T-helper 2 cell (primary cell): Measurements from ENCODE around the gene MALRD1.

Source experiments
- DNase-seq, 5 experiments: peaks; one replicate each; pipeline versions ENCODE4 v3.0.0 to v3.0.0-alpha.2; 2012 to 2022

MALRD1 gene

GRCh38 chr10:19385846-19386450, 337.3 kb downstream of the MALRD1 start:
- DNase-seq, result no peak

DNA sequence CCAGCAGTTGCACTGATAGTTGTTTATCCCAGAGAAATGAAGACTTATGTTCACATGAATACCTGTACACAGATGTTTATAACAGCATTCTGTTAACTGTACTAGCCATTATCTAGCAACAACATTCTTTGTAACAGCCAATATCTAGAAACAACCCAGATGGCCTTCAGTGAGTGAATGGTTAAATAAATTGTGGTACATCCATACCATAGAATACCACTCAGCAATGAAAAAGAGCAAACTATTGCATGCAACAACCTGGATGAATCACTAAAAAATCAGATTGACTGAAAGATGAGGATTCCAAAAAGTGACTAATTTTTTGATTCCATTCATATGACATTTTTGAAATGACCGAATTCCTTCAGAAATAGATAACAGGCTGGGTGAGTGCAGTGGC, 360.3 kb downstream of the MALRD1 start:
- DNase-seq, result no peak

DNA sequence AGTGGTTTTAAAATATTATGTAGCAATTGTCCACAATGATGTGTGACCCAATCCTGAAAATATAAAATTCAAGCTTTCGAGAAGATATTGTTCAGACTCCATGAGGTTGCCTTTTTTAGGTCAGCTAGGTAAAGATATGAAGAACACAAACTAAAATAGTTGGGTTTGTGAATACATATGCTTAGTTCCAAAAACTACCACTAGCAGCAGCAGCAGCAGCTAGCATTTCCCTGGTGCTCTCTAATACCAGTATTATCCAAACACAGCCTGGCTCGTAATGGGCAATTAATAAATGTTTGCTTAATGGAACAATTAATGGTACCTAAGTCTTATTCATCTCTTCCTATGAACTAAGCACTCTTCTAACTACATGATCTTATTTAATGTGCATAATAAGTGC, 362.5 kb downstream of the MALRD1 start:
- DNase-seq, result no peak

- DNase-seq, result no peak
Measured at GRCh38 chr10:19412531-19412930, 363.9 kb downstream of the MALRD1 start.

DNA sequence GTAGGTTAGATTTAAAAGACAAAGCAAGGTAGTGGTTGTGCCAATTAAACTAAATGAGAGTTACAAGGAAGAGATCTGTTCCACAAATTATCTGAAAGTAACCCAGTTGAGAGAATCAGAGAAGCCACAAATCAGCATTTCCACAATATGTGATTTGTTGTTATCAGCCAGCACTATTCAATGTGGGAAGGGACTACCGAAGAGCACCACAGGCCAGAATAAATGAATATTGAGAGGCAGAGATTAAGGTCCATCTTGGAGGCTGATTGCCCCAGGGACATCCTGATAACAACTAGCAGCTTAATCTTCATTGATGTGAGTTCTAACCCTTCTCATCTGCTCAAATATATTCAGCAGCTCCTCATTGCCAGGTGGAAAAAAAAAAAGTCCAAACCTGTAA, 367.6 kb downstream of the MALRD1 start:
- DNase-seq, result no peak

DNA sequence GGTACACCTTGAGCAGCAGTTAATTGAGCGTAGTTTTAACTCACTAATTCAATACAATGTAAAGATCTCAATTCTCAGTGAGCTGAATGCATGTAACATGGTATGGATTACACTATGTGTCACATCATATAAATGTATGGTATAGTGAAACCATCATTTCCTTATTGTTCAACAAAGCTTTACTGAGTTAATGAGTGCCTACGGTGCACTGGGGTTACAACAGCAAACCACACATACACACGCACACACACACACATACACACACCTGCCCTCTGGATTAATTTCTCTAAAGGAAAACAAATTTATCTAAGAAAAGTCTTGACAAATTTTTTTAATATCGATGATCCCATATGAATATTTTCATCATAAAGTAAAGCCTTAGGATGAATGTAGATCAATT, 369.1 kb downstream of the MALRD1 start:
- no peak for DNase-seq

DNA sequence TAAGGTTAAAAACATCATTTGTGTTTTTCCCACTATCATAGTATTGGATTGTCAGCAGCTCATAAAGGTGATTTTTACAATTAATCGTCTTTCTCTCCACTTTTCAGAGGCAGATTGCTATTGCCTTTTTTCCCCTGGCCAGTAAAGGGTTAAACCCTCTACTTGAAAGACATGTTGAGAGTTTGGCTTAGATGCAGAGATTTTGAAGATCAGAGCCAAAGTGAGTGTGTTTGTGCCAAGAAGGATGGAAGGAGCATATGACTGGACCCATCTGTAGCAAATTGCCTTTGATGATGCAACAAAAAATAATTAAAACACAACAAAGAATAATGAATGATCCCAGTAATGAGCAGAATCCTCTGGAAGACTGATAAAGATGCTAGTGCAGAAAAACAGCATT, 373.1 kb downstream of the MALRD1 start:
- DNase-seq, result no peak

DNA sequence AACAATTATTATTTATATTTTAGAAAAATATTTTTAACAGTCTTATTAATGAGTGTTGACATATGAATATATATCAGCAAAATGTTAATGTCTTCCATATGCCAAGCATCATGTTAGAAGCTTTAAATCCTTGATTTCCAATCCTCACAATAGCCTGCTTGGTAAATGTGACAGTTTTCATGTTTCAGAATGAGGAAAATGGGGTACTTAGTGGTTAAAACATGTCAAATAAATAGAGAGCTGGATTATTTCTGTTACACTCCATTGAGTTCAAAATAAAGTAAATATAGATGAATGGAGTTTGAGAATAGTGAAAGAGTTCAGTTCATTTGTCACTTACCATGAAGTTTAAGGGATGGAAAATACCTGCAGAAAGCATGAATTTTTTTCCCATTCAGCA, 377.4 kb downstream of the MALRD1 start:
- no peak for DNase-seq

DNA sequence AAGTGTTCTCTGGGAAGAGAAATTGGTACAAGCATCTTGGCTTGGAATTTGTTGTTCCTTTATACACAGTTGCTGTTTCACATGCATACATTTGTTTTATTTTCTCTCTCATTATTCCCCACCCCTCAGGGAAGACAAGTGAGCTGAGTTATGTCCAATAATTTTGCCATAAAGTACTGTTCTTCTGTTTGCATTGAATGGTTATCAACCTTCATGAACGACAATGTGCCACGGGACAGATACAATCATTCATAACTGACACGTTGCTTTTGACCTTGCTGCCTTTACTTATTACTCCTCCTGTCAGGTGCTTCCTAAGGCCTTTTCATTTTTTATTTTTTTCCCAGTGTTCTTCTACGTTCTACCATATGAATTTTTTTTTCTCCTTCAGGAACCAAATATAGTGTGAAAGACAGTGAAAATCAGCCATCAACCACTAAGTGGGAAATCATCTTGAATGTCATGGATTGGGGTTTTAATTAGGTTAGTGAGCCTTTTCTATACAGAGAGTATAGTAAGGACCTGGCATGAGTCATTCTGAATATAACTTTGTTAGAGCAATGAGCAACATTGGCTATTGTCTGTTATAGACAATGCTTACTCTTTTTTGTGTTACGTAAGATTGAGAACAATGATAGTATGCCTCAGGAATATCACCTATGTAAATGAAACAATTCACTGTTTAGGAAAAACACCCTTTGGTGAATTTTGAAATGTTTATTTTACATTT, 383.2 kb downstream of the MALRD1 start:
- DNase-seq, result no peak

- DNase-seq, result no peak
Measured at GRCh38 chr10:19449860-19450259, 401.3 kb downstream of the MALRD1 start.

DNA sequence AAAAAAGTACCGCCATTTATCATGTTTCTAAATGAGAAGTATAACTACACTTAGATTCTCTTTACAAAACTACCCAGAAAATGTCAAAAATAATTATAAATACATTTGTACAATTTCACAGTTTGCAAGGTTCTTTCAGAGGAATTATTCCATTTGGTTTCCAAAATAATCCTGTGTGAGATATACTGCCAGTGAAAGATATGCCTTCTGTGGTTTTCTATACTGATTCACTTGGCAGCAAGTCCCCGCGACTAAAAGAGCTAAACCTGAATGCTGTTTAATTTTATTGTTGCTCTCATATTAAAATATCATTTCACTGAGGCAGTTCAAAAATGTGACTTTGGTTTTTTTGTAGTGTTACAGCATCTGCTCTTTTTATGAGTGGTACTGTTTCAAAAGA, 402.8 kb downstream of the MALRD1 start:
- no peak for DNase-seq

GRCh38 chr10:19451937-19452336, 403.3 kb downstream of the MALRD1 start:
- no peak for DNase-seq

DNA sequence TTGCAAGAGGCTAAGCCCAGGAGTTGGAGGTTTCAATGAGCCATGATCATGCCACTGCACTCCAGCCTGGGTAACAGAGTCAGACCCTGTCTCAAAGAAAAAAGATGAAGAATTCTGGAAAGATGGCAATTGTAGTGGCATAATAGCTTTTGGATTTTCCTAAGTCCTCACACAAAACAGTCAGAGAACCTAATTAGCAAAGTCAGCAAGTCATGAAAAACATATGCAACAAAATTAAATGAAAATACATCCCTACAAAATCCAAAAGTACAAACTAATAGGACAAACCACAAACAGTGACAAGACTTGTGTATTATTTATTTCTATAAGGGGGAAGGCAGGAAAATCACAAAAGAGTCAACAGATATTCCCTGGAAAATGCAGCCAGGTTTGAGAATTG, 405.4 kb downstream of the MALRD1 start:
- no peak for DNase-seq

- no peak for DNase-seq
Measured at GRCh38 chr10:19461588-19461987, 413.0 kb downstream of the MALRD1 start.

DNA sequence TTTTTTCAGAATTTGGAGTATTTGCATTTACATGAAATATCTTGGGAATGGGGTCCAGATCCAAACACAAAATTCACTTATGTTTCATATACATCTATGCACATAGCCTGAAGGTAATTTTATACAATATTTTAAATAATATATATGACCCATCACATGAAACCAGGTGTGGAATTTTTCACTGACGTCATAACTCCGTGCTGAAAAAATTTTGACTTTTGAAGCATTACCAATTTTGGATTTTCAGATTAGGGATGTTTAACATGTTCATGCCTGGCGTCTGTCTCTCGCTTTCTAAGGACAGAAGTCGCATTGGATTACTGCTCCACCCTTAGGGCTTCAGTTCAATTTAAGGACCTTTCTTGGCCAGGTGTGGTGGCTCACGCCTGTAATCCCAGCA, 418.1 kb downstream of the MALRD1 start:
- DNase-seq, result no peak

GRCh38 chr10:19468413-19468812, 419.8 kb downstream of the MALRD1 start:
- no peak for DNase-seq

DNA sequence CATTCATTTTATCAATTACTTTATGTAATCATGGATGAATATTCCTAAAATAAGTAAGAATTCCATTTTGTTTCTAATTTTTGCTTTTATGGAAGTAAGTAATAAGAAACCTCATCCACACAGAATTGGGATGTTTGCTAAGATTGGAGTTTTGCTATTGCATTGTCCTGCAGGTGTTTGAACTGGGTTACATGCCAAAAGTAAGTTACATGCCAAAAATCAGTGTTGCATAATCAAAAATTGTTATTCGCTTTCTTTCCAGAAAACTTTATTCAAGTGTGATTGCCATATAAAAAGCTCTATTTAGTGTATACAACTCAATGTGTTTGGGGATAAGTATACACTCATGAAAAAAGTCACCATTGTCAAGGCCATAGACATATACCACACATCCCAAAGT, 420.9 kb downstream of the MALRD1 start:
- DNase-seq, result no peak

GRCh38 chr10:19479854-19480253, 431.3 kb downstream of the MALRD1 start:
- no peak for DNase-seq

DNA sequence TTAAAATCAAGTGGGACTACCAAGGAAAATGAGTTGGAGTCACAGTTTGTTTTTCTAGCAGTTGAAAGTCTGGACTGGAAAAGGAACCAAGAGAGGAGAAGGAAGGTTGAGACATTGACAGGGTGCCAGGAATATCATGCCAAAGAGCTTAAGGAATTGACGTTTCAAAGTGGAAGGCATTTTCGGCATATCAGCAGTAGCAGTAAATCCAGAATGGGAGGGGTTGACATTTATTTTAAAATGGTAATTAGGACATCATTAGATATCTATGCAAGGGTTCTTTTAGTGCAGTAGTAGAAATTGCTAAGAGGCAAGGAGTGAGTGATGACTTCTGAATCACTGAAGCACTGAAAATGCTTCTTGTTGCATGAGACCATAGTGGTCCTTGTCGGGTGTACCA, 431.8 kb downstream of the MALRD1 start:
- no peak for DNase-seq

- no peak for DNase-seq
Measured at GRCh38 chr10:19483421-19483820, 434.8 kb downstream of the MALRD1 start.

DNA sequence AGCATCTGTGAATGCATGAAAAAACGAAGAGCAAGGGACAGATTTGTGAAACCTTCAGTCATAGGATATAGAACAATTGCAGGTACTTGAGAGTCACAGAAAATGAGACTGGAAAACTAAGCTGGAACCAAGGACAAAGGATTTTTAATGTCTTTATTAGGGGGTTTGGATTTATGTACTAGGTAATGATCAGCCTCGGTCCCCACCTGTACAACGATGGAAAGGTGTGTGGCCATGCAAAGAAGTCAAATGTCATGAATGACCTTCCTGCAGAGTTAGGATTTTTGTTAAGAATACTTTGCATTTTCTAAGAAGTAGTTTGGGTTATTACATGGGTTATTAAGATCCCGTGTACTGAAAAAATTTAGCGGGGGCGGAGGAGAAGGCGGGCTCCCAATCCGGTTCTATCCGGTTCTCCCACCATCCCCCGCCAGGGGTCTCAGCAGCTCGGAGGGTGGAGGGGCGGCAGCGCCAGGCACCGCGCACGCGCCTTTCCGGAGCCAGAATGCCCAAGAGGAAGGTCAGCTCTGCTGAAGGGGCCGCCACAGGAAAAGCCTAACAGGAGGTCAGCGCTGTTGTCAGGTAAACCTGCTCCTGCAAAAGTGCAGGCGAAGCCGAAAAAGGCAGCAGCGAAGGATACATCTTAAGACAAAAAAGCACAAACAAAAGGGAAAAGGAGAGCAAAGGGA, 440.1 kb downstream of the MALRD1 start:
- no peak for DNase-seq

DNA sequence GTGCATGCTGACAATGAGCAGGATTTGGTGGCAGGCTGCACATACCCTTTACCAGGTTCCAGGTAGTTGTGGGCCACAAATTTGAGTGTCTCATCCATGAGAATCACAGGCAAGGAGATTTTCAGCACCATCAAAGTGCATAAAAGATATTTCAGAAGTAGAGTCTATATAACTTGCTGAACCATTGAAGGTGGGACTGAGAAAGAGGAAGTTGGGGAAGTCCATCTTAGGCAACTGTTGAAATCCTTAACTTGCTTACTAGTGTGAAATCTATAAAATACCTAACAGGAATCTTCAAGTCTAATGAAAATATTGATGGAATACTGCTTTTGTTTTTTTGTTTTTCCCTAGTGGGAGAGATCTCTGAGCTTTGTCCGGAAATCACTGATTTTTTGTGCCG, 442.6 kb downstream of the MALRD1 start:
- DNase-seq, result no peak

DNA sequence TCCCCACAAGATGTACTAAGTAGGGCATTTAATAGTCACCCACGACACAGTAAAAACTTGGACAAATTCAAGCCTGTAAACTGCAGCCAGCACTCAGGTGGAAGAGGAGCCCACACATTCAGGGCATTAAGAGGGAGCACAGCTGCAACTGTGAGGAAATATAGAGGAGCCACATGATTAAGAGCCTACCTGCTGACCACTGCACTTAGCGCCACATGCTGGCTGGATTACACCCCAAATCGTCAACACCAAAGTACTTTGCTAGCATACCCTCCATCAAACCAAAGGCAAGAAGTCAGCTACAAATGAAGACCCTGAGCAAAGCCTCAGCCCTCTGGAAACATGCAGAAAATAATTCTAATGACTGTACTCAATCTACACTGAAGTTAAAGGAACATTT, 445.3 kb downstream of the MALRD1 start:
- no peak for DNase-seq

DNA sequence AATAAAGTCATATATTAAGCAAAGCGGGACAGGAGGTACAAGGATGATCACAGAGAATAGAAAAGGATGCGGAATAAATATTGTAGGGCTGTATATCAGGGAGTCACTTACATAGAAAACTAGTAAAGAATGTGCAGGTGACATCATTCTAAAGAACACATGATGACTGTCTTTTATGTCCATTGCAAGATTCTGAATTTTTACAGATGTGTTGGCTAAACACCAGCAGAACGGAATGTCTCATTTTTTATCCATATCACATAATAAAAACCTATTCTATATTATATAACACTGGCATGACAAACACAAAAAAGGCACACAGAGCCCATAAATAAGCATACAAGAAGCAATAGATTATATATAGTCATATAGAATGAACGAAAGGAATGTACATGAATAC, 448.4 kb downstream of the MALRD1 start:
- DNase-seq, result no peak
